Thyroid gland (tissue), 4 donors: ENCODE measurements around the gene OR1J4. TPM values are rescaled to one million over a fixed set of nuclear protein-coding genes. Genes with fewer than 3 reads are reported as not detected.

Source experiments
- DNase-seq, 2 donors: peaks; one replicate each; pipeline ENCODE4 v3.0.0-alpha.2; 2019
- H3K27ac ChIP-seq, 3 donors: fragments of 200-600 bp; sonication (generic); 1 replicate in 2 of 3; 2 replicates in 1 of 3; pipeline ENCODE4 v1.5.1; 2016 to 2019; ENCODE audit warnings: mild to moderate bottlenecking in 1 of 3, moderate library complexity in 1 of 3
- H3K27me3 ChIP-seq: fragments of 200-600 bp; sonication (generic); one replicate; pipeline ENCODE4 v1.5.1; 2019
- H3K36me3 ChIP-seq, 2 donors: fragments of 200-600 bp; sonication (generic); one replicate each; pipeline ENCODE4 v1.5.1; 2016 to 2019
- H3K4me1 ChIP-seq, 2 donors: fragments of 200-600 bp; sonication (generic); one replicate each; pipeline ENCODE4 v1.5.1; 2017 to 2019
- H3K4me3 ChIP-seq, 3 donors: fragments of 200-600 bp; sonication (generic); replicated peaks in 1 of 3; 1 replicate in 2 of 3; 2 replicates in 1 of 3; pipeline ENCODE4 v1.5.1; 2016; ENCODE audit warnings: mild to moderate bottlenecking in 1 of 3
- H3K9me3 ChIP-seq: fragments of 200-600 bp; sonication (generic); one replicate; pipeline ENCODE4 v1.5.1; 2017
- POLR2A ChIP-seq, 2 donors: fragments of 450-650 bp; IDR thresholded peaks; one replicate each; pipeline ENCODE4 v1.6.1; 2017; ENCODE audit warnings: antibody characterized with exemption in 2 of 2, mild to moderate bottlenecking in 2 of 2, moderate library complexity in 1 of 2
- WGBS, 2 donors: methylation state at CpG; one replicate each; pipeline ENCODE4 v1.1.5; 2017; 5-methylcytosine and 5-hydroxymethylcytosine counted together
- intact Hi-C: fragments of 100-400 bp; cut with DNase I; formaldehyde crosslinking; loops from one replicate; pipeline ENCODE4 v1.15.1; 2023
- total RNA-seq, 4 donors: library from RNA; depleted of rRNA; stranded (reverse); fragments of >200 nt; gene quantifications; one replicate each; pipeline ENCODE4 v1.2.3, GENCODE V29; 2016
- TF ChIP-seq, protein P1 (sequence below), 6 experiments: fragments of 200-600 bp in 3 of 6; fragments of 450-650 bp in 3 of 6; sonication (generic) in 3 of 6; IDR thresholded peaks; one replicate each; pipeline ENCODE4 v1.5.1; 2016 to 2019; ENCODE audit warnings: antibody characterized with exemption in 6 of 6, mild to moderate bottlenecking in 2 of 6, inconsistent platforms in 1 of 6, moderate library complexity in 1 of 6

The OR1J4 gene
- total RNA-seq, 4 donors from 2014 or later, result not detected

DNA sequence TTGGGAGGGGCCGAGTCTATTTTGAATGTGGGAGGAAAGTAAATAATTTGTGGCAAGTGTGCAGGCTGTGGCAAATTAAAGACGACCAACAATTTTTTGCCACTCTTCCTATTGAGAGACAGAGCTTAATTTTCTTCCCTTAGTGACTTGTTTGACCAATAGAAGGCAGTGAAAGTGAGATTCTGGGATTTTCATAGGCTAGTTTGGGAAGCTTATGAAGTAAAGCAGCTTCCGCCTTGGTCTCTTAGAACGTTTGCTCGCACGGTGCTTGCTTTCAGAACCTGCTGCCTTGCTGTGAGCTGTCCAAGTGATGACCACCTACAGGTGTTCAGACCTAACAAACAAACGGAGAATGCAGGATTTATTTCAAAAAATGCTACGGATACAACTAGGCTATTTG lies 27.3 kb downstream of the OR1J4 start:
- Histone ChIP-seq H3K27me3 (no peaks in the 10 kb centered on the region), H3K27ac (no peak overlapping the region), H3K36me3 (no peaks in the 10 kb centered on the region), H3K9me3 (no peaks in the 10 kb centered on the region), H3K4me3 (no peak overlapping the region), H3K4me1 (no peaks in the 10 kb centered on the region)
- DNase-seq, result no peak
- intact Hi-C loops, result no loop called here
- TF ChIP-seq POLR2A (IDR thresholded peaks at IDR 0.05), result no peak
- TF ChIP-seq, protein P1, sequence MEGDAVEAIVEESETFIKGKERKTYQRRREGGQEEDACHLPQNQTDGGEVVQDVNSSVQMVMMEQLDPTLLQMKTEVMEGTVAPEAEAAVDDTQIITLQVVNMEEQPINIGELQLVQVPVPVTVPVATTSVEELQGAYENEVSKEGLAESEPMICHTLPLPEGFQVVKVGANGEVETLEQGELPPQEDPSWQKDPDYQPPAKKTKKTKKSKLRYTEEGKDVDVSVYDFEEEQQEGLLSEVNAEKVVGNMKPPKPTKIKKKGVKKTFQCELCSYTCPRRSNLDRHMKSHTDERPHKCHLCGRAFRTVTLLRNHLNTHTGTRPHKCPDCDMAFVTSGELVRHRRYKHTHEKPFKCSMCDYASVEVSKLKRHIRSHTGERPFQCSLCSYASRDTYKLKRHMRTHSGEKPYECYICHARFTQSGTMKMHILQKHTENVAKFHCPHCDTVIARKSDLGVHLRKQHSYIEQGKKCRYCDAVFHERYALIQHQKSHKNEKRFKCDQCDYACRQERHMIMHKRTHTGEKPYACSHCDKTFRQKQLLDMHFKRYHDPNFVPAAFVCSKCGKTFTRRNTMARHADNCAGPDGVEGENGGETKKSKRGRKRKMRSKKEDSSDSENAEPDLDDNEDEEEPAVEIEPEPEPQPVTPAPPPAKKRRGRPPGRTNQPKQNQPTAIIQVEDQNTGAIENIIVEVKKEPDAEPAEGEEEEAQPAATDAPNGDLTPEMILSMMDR (IDR thresholded peaks at IDR 0.05), result no peak
- 53 to 67% methylated on average over 8 of the region's 8 CpGs for WGBS, 2 donors

DNA sequence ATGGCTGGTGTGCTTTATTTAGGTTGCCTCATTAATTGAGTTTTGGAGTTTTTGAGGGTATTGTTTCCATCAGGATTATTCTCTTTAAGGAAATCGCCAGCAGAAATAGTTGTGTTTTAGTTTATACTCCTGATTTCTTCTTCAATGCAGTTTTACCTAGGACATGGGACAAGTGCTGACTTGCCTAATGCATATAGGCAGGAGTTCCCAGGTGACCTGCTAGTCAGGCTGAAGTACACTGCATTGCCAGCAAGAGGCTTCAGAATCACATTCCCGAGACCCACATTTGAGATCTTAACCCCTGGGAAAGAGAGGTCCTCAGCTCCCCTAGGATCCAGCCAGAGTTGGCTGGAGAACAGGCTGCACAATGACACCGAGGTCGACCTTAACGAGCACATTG lies 32.4 kb downstream of the OR1J4 start:
- TF ChIP-seq, protein P1 (IDR thresholded peaks at IDR 0.05), result no peak
- no peak for TF ChIP-seq POLR2A (IDR thresholded peaks at IDR 0.05)

DNA sequence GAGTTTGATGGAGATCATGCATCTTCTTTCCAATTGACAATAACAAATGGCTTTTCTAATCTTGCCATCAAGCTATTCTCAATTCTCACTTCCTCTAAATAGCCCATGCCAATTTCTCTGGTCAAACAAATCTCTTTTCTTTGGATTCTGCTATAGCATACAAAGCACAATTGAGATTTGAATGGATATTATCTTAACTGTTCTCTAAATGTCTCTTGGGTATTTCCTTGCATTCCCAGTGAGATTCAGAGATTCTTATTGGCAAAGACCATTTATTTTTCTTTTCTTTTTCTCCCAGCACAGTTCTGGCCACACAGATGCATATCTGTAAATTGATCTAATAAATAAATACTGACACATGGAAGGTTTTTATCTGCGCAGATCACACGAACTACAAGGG lies 33.9 kb downstream of the OR1J4 start, which contains the start of gene OR1N2:
TSS of gene OR1N2 (plus strand) at position 301 of the 400 bp plus-strand sequence. CDS start 100 bp downstream, outside the sequence.
- WGBS, 2 donors, result 73 to 87% methylated on average over 2 of the region's 2 CpGs
- H3K27ac ChIP-seq, result no peak within 1 kb of the TSS
- intact Hi-C loops, result no loop called here
- H3K9me3 ChIP-seq, result no peaks in the 10 kb centered on the region
- no peak within 1 kb of the TSS for H3K4me3 ChIP-seq
- no peaks in the 10 kb centered on the region for H3K27me3 ChIP-seq
- no peaks in the 10 kb centered on the region for H3K36me3 ChIP-seq
- TF ChIP-seq POLR2A (IDR thresholded peaks at IDR 0.05), result no peak
- TF ChIP-seq, protein P1 (IDR thresholded peaks at IDR 0.05), result no peak
- no peaks in the 10 kb centered on the region for H3K4me1 ChIP-seq
- DNase-seq, result no peak

More for the DNA sequence above, 32.4 kb downstream of the OR1J4 start:
- H3K4me3 ChIP-seq, result no peak overlapping the region
- no peaks in the 10 kb centered on the region for H3K4me1 ChIP-seq
- 49 to 75% methylated on average over 5 of the region's 5 CpGs for WGBS, 2 donors
- no peaks in the 10 kb centered on the region for H3K36me3 ChIP-seq
- no peak overlapping the region for H3K27ac ChIP-seq
- H3K9me3 ChIP-seq, result no peaks in the 10 kb centered on the region
- intact Hi-C loops, result no loop called here
- H3K27me3 ChIP-seq, result no peaks in the 10 kb centered on the region
- no peak for DNase-seq

DNA sequence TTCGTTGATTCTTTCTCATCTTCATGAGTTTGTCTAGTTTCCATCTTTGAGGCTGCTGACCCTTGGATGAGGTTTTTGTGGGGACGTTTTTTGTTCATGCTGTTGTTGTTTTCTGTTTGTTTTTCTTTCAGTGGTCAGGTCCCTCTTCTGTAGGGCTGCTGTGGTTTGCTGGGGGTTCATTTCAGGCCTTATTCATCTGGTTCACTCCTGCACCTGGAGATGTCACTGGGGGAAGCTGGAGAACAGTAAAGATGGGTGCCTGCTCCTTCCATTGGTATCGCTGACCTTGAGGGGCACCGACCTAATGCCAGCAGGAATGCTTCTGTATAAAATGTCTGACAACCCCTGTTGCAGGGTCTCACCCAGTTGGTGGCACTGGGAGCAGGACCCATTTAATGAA lies 42.5 kb downstream of the OR1J4 start:
- Histone ChIP-seq H3K27me3 (no peaks in the 10 kb centered on the region), H3K4me1 (no peaks in the 10 kb centered on the region)

DNA sequence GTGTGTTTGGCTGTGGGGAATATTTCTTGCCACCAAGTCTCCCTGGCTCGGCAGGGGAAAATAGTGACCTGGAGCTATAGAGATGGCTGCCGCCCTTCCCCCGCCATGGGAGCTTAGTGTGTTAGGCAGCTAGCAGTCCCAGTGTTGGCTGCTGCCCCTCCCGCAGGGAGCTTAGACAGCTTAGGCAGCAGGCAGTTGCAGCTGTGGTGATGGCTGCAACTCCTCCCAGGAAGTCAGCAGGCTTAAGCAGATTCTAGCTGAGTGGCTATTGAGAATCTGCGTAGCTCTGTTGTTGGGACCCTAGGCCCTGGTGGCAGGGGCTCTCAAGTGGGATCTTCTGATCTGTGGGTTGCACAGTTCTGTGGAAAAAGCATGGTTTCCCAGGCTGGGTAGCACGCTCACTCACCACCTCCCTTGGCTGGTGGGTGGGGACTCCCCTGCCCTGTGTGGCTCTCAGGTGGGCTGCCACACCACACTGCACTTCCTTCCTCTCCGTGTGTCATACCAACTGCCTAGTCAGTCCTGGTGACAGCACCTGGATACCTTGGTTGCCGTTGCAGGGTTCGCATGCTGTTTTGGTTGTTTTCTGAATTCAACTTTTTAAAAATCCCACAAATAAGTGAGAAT lies 43.3 kb downstream of the OR1J4 start:
- Histone ChIP-seq H3K9me3 (no peaks in the 10 kb centered on the region), H3K27me3 (no peaks in the 10 kb centered on the region), H3K36me3 (no peaks in the 10 kb centered on the region), H3K4me3 (no peak overlapping the region), H3K27ac (no peak overlapping the region), H3K4me1 (no peaks in the 10 kb centered on the region)
- DNase-seq, result no peak
- no peak for TF ChIP-seq POLR2A (IDR thresholded peaks at IDR 0.05)
- TF ChIP-seq, protein P1 (IDR thresholded peaks at IDR 0.05), result no peak
- 43 to 48% methylated on average over 8 of the region's 9 CpGs for WGBS, 2 donors
- intact Hi-C loops, result no loop called here

More for the DNA sequence above, 42.5 kb downstream of the OR1J4 start:
- WGBS, 2 donors, result 85 to 86% methylated on average over 4 of the region's 4 CpGs
- no peak for DNase-seq
- H3K36me3 ChIP-seq, result no peaks in the 10 kb centered on the region
- no peaks in the 10 kb centered on the region for H3K9me3 ChIP-seq
- H3K4me3 ChIP-seq, result no peak overlapping the region
- no peak overlapping the region for H3K27ac ChIP-seq
- TF ChIP-seq POLR2A (IDR thresholded peaks at IDR 0.05), result no peak
- TF ChIP-seq, protein P1 (IDR thresholded peaks at IDR 0.05), result no peak
- intact Hi-C loops, result no loop called here
